ENCODE results near the gene GGA1. TPM values are rescaled to one million over a fixed set of nuclear protein-coding genes. Genes with fewer than 3 reads are reported as not detected.
"Not testable (repeated sequence)": the region's sequence is repeated elsewhere in the genome, so short reads cannot be mapped to it uniquely, and the experiment has no call there.

GGA1 gene
- polyA plus RNA-seq, 1 of the 3 experiments (the other 2 are of a cell fraction), result 81.1 TPM

- Histone ChIP-seq H3K4me1 (ENCODE audit: control insufficient read depth in 1 of 2, insufficient read depth in 2 of 2, low read depth in 1 of 2, low read length in 1 of 2) (no peaks in the 10 kb centered on the region), H3K9me2 (no peaks in the 10 kb centered on the region), H3K4me3 (ENCODE audit: low read depth in 2 of 2, low read length in 1 of 2) (no peak overlapping the region), H3K9ac (no peak overlapping the region), H3K36me3 (replicated peaks in 1 of 2; ENCODE audit: control insufficient read depth in 1 of 2, insufficient read depth in 2 of 2, low read length in 1 of 2) (no peaks in the 10 kb centered on the region), H3K27me3 (ENCODE audit: insufficient read depth) (no peaks in the 10 kb centered on the region), H3K9me3 (no peaks in the 10 kb centered on the region), H3F3A (replicated peaks; ENCODE audit: insufficient read depth) (no peaks in the 10 kb centered on the region), H3K4me2 (no peak overlapping the region), H3K79me2 (ENCODE audit: insufficient read depth) (no peaks in the 10 kb centered on the region), H3K27ac (ENCODE audit: low read depth in 2 of 2, low read length in 1 of 2) (no peak overlapping the region), H2AFZ (ENCODE audit: low read depth) (no peak overlapping the region), H4K20me1 (ENCODE audit: insufficient read depth) (no peaks in the 10 kb centered on the region)
- no peak for TF ChIP-seq EZH2phosphoT487 (IDR thresholded peaks at IDR 0.05; ENCODE audit: borderline replicate concordance, low read depth)
- ChIA-PET CTCF (interaction anchor here (0.7 to 5.1 kb wide), 8 partner anchors 11 to 50 kb away, joined by 3 to 60 read pairs (median 4); no protein-coding TSS in a partner anchor), POLR2A (no interaction called here)
- no peak for DNase-seq
- WGBS (ENCODE audit: low lambda C conversion rate), result 69% methylated on average over 8 of the region's 11 CpGs
Measured at GRCh38 chr22:37588546-37589215, 20.0 kb upstream of the GGA1 start.

- WGBS (ENCODE audit: low lambda C conversion rate), result 72% methylated on average over 5 of the region's 5 CpGs
- no peaks in the 10 kb centered on the region for H3K79me2 ChIP-seq (ENCODE audit: insufficient read depth)
- no peaks in the 10 kb centered on the region for H3K9me2 ChIP-seq
- no peak overlapping the region for H3K4me2 ChIP-seq
- POLR2A ChIA-PET, result interaction anchor here (0.7 kb wide), 1 partner anchor 96 kb away, joined by 4 read pairs; the partner anchor contains the start of gene NOL12
- H3K9ac ChIP-seq, result no peak overlapping the region
- CTCF ChIA-PET, result interaction anchor here (0.9 to 5.1 kb wide), 6 partner anchors 10 to 50 kb away, joined by 3 to 60 read pairs (median 5); no protein-coding TSS in a partner anchor
- no peaks in the 10 kb centered on the region for H3K36me3 ChIP-seq (replicated peaks in 1 of 2; ENCODE audit: control insufficient read depth in 1 of 2, insufficient read depth in 2 of 2, low read length in 1 of 2)
- no peak overlapping the region for H2AFZ ChIP-seq (ENCODE audit: low read depth)
- TF ChIP-seq TAF1 (IDR thresholded peaks at IDR 0.05; ENCODE audit: borderline replicate concordance, low read depth, low read length), result no peak
- no peak for TF ChIP-seq NFIC (IDR thresholded peaks at IDR 0.05; ENCODE audit: borderline replicate concordance)
- TF ChIP-seq TCF12 (IDR thresholded peaks at IDR 0.05), result no peak
- TF ChIP-seq EP300 (IDR thresholded peaks at IDR 0.05; ENCODE audit: borderline replicate concordance in 1 of 2, low read depth in 1 of 2, low read length in 1 of 2), result no peak
- no peak for TF ChIP-seq FOXJ3 (CRISPR knock-in tag; IDR thresholded peaks at IDR 0.05)
- no peak for TF ChIP-seq MEF2A (IDR thresholded peaks at IDR 0.05; ENCODE audit: borderline replicate concordance, low read depth)
- no peak for TF ChIP-seq JUND (IDR thresholded peaks at IDR 0.05)
- TF ChIP-seq CHD2 (IDR thresholded peaks at IDR 0.05; ENCODE audit: low read length, partially characterized antibody), result no peak
- no peak for TF ChIP-seq NRF1 (IDR thresholded peaks at IDR 0.05; ENCODE audit: low read depth, low read length)
- TF ChIP-seq RFX5 (IDR thresholded peaks at IDR 0.05; ENCODE audit: low read length), result no peak
- no peak for TF ChIP-seq MXI1 (IDR thresholded peaks at IDR 0.05; ENCODE audit: low read depth, low read length)
- TF ChIP-seq RAD21 (IDR thresholded peaks at IDR 0.05; ENCODE audit: low read length), result no peak
- TF ChIP-seq ZBTB33 (IDR thresholded peaks at IDR 0.05; ENCODE audit: borderline replicate concordance, low read depth), result no peak
- TF ChIP-seq TEAD4 (IDR thresholded peaks at IDR 0.05; ENCODE audit: borderline replicate concordance, insufficient read depth), result no peak
- TF ChIP-seq RCOR1 (IDR thresholded peaks at IDR 0.05; ENCODE audit: low read length), result no peak
- no peak for TF ChIP-seq RXRA (IDR thresholded peaks at IDR 0.05; ENCODE audit: borderline replicate concordance, low read depth)
- TF ChIP-seq FOSL2 (IDR thresholded peaks at IDR 0.05; ENCODE audit: borderline replicate concordance, low read depth), result no peak
- H3K4me3 ChIP-seq (ENCODE audit: low read depth in 2 of 2, low read length in 1 of 2), result no peak overlapping the region
- no peaks in the 10 kb centered on the region for H3K9me3 ChIP-seq
- no peaks in the 10 kb centered on the region for H4K20me1 ChIP-seq (ENCODE audit: insufficient read depth)
- H3K4me1 ChIP-seq (ENCODE audit: control insufficient read depth in 1 of 2, insufficient read depth in 2 of 2, low read depth in 1 of 2, low read length in 1 of 2), result no peaks in the 10 kb centered on the region
- H3K27me3 ChIP-seq (ENCODE audit: insufficient read depth), result no peaks in the 10 kb centered on the region
- no peak overlapping the region for H3K27ac ChIP-seq (ENCODE audit: low read depth in 2 of 2, low read length in 1 of 2)
- no peak for DNase-seq
- no peaks in the 10 kb centered on the region for H3F3A ChIP-seq (replicated peaks; ENCODE audit: insufficient read depth)
Measured at GRCh38 chr22:37589636-37590035, 19.0 kb upstream of the GGA1 start.

GRCh38 chr22:37591081-37591480, 17.6 kb upstream of the GGA1 start:
- 97% methylated on average over 6 of the region's 6 CpGs for WGBS (ENCODE audit: low lambda C conversion rate)
- H4K20me1 ChIP-seq (ENCODE audit: insufficient read depth); H3K4me3 ChIP-seq (ENCODE audit: low read depth in 2 of 2, low read length in 1 of 2); H3K9me3 ChIP-seq; DNase-seq; H3K4me2 ChIP-seq; H3K79me2 ChIP-seq (ENCODE audit: insufficient read depth); H3K27ac ChIP-seq (ENCODE audit: low read depth in 2 of 2, low read length in 1 of 2); H3K9me2 ChIP-seq; POLR2A ChIA-PET; H3K27me3 ChIP-seq (ENCODE audit: insufficient read depth); H3K36me3 ChIP-seq (replicated peaks in 1 of 2; ENCODE audit: control insufficient read depth in 1 of 2, insufficient read depth in 2 of 2, low read length in 1 of 2); H3K4me1 ChIP-seq (ENCODE audit: control insufficient read depth in 1 of 2, insufficient read depth in 2 of 2, low read depth in 1 of 2, low read length in 1 of 2); H3K9ac ChIP-seq; H2AFZ ChIP-seq (ENCODE audit: low read depth); H3F3A ChIP-seq (replicated peaks; ENCODE audit: insufficient read depth): not testable (repeated sequence)
- CTCF ChIA-PET, result interaction anchor here (1.3 to 9.2 kb wide), 5 partner anchors 16 to 52 kb away, joined by 3 to 95 read pairs (median 43); partner anchors contain the start of gene GGA1
